ENCODE measurements around the gene ZNF467. TPM values are rescaled to one million over a fixed set of nuclear protein-coding genes. Genes with fewer than 3 reads are reported as not detected.

The ZNF467 gene
- total RNA-seq, 1 donor from 2014 or later, result 3.6 TPM

Other genes with a start within 250 kb of the ZNF467 start
- 7.3 TPM for gene ZNF862, start 64.8 kb upstream of the ZNF467 start, total RNA-seq
- gene ATP6V0E2, start 100.4 kb upstream of the ZNF467 start, total RNA-seq, result 3.6 TPM

Measured in esophagus mucosa (tissue), 1 donor.